GM18858 (cell line): ENCODE measurements around the gene TEX22.

ENCODE experiments used
- ATAC-seq: cut with Tn5 transposase; IDR thresholded peaks from one replicate; pipeline ENCODE4 v1.9.1; 2021; ENCODE audit not compliant: unreplicated experiment

TEX22 gene

GRCh38 chr14:105437723-105438500 lies 39.6 kb downstream of the TEX22 start:
- ATAC-seq = no peak

GRCh38 chr14:105439179-105439578 lies 40.8 kb downstream of the TEX22 start:
- no peak for ATAC-seq

GRCh38 chr14:105439710-105440553 lies 41.6 kb downstream of the TEX22 start:
- ATAC-seq = no peak

- ATAC-seq = no peak
Observed at GRCh38 chr14:105440554-105440900, 42.2 kb downstream of the TEX22 start.

- no peak for ATAC-seq
Observed at GRCh38 chr14:105440992-105441391, 42.7 kb downstream of the TEX22 start.

- no peak for ATAC-seq
Observed at GRCh38 chr14:105442125-105442524, 43.8 kb downstream of the TEX22 start.

GRCh38 chr14:105442834-105443233 lies 44.5 kb downstream of the TEX22 start:
- no peak for ATAC-seq

GRCh38 chr14:105444859-105445258 lies 46.5 kb downstream of the TEX22 start:
- ATAC-seq = no peak

GRCh38 chr14:105445290-105445689 lies 47.0 kb downstream of the TEX22 start:
- ATAC-seq = no peak

- ATAC-seq = no peak
Observed at GRCh38 chr14:105445901-105446845, 47.8 kb downstream of the TEX22 start.

- no peak for ATAC-seq
Observed at GRCh38 chr14:105446971-105447370, 48.6 kb downstream of the TEX22 start.

- ATAC-seq = no peak
Observed at GRCh38 chr14:105447651-105448640, 49.6 kb downstream of the TEX22 start.

GRCh38 chr14:105448706-105449111 lies 50.4 kb downstream of the TEX22 start:
- ATAC-seq = no peak

GRCh38 chr14:105449276-105450122 lies 51.2 kb downstream of the TEX22 start:
- no peak for ATAC-seq

GRCh38 chr14:105450123-105450505 lies 51.8 kb downstream of the TEX22 start:
- no peak for ATAC-seq

- no peak for ATAC-seq
Observed at GRCh38 chr14:105450864-105451720, 52.8 kb downstream of the TEX22 start.

GRCh38 chr14:105452963-105453362 lies 54.6 kb downstream of the TEX22 start:
- no peak for ATAC-seq

GRCh38 chr14:105453847-105454246 lies 55.5 kb downstream of the TEX22 start:
- no peak for ATAC-seq
